CD14-positive monocyte (primary cell): ENCODE data around the gene ITPRIP. TPM values are rescaled to one million over a fixed set of nuclear protein-coding genes. Genes with fewer than 3 reads are reported as not detected.

Experiments
- DNase-seq, 3 donors: peaks; one replicate each; pipeline ENCODE4 v3.0.0-alpha.2; 2011 to 2022
- H2AFZ ChIP-seq: 2 replicates; pipeline ENCODE4 v1.6.0; 2012; ENCODE audit warnings: mild to moderate bottlenecking, low read depth, low read length, inconsistent platforms; ENCODE audit not compliant: insufficient read depth, poor library complexity, severe bottlenecking
- H3K27ac ChIP-seq, 2 donors: 1 replicate in 1 of 2; 2 replicates in 1 of 2; pipeline ENCODE4 v1.5.1; 2012 to 2013; ENCODE audit warnings: low read length in 2 of 2, control low read depth in 1 of 2, inconsistent platforms in 1 of 2, low read depth in 1 of 2, mild to moderate bottlenecking in 1 of 2
- H3K27me3 ChIP-seq, 2 donors: one replicate each; pipeline versions ENCODE4 v1.6.0 to v1.6.1; 2011 to 2013; ENCODE audit warnings: low read length in 2 of 2; ENCODE audit not compliant: control insufficient read depth in 2 of 2, insufficient read depth in 2 of 2
- H3K36me3 ChIP-seq, 2 donors: replicated peaks in 1 of 2; 1 replicate in 1 of 2; 2 replicates in 1 of 2; pipeline versions ENCODE4 v1.5.1 to v1.6.1; 2012 to 2013; ENCODE audit warnings: low read length in 2 of 2, control low read depth in 1 of 2, inconsistent platforms in 1 of 2, mild to moderate bottlenecking in 1 of 2; ENCODE audit not compliant: insufficient read depth in 2 of 2, control insufficient read depth in 1 of 2
- H3K4me1 ChIP-seq, 2 donors: 1 replicate in 1 of 2; 2 replicates in 1 of 2; pipeline versions ENCODE4 v1.5.1 to v1.6.1; 2012 to 2013; ENCODE audit warnings: low read length in 2 of 2, control low read depth in 1 of 2, inconsistent platforms in 1 of 2, mild to moderate bottlenecking in 1 of 2, moderate library complexity in 1 of 2; ENCODE audit not compliant: insufficient read depth in 2 of 2, control insufficient read depth in 1 of 2
- H3K4me2 ChIP-seq: replicated peaks from 2 replicates; pipeline ENCODE3; 2012; ENCODE audit warnings: low read length, moderate library complexity, mild to moderate bottlenecking; ENCODE audit not compliant: poor library complexity, severe bottlenecking; ENCODE audit errors: extremely low read depth
- H3K4me3 ChIP-seq, 3 experiments: fragments of 200-600 bp in 1 of 3; sonication (generic) in 1 of 3; replicated peaks in 1 of 3; 1 replicate in 2 of 3; 2 replicates in 1 of 3; pipeline ENCODE4 v1.5.1; 2011 to 2013; ENCODE audit warnings: low read length in 3 of 3, mild to moderate bottlenecking in 3 of 3, control low read depth in 2 of 3, low read depth in 2 of 3, inconsistent platforms in 1 of 3, moderate library complexity in 1 of 3
- H3K79me2 ChIP-seq: 2 replicates; pipeline ENCODE4 v1.6.0; 2012; ENCODE audit warnings: mild to moderate bottlenecking, control low read depth, inconsistent platforms, low read length, moderate library complexity; ENCODE audit not compliant: insufficient read depth
- H3K9ac ChIP-seq: 2 replicates; pipeline ENCODE4 v1.6.0; 2017; ENCODE audit warnings: low read length, mild to moderate bottlenecking; ENCODE audit not compliant: insufficient read depth, poor library complexity, severe bottlenecking
- H3K9me3 ChIP-seq, 2 donors: replicated peaks in 1 of 2; 1 replicate in 1 of 2; 2 replicates in 1 of 2; pipeline versions ENCODE4 v1.5.1 to v1.6.1; 2012 to 2013; ENCODE audit warnings: low read length in 2 of 2, control low read depth in 1 of 2; ENCODE audit not compliant: control insufficient read depth in 1 of 2, insufficient read depth in 1 of 2
- H4K20me1 ChIP-seq: 2 replicates; pipeline ENCODE4 v1.6.0; 2012; ENCODE audit warnings: mild to moderate bottlenecking, low read length, control low read depth, moderate library complexity; ENCODE audit not compliant: insufficient read depth
- H3K27ac Mint-ChIP-seq, 7 donors: one replicate each; pipeline ENCODE4 v1.8.0; 2020; ENCODE audit warnings: mild to moderate bottlenecking in 7 of 7, mixed read lengths in 7 of 7, moderate library complexity in 6 of 7, inconsistent platforms in 2 of 7
- H3K27me3 Mint-ChIP-seq, 3 donors: one replicate each; pipeline ENCODE4 v1.8.0; 2021 to 2022; ENCODE audit warnings: low read depth in 3 of 3, mild to moderate bottlenecking in 3 of 3, mixed read lengths in 3 of 3, moderate library complexity in 3 of 3, inconsistent platforms in 1 of 3
- H3K36me3 Mint-ChIP-seq, 2 donors: one replicate each; pipeline ENCODE4 v1.8.0; 2020; ENCODE audit warnings: mixed read lengths in 2 of 2, inconsistent platforms in 1 of 2, mild to moderate bottlenecking in 1 of 2
- H3K4me1 Mint-ChIP-seq: one replicate; pipeline ENCODE4 v1.8.0; 2020; ENCODE audit warnings: mild to moderate bottlenecking, mixed read lengths
- H3K4me3 Mint-ChIP-seq, 2 donors: one replicate each; pipeline ENCODE4 v1.8.0; 2020; ENCODE audit warnings: mild to moderate bottlenecking in 2 of 2, mixed read lengths in 2 of 2, moderate library complexity in 1 of 2
- H3K9me3 Mint-ChIP-seq, 7 donors: one replicate each; pipeline ENCODE4 v1.8.0; 2020 to 2022; ENCODE audit warnings: mixed read lengths in 7 of 7, mild to moderate bottlenecking in 6 of 7, moderate library complexity in 6 of 7, inconsistent platforms in 2 of 7
- CTCF ChIP-seq: fragments of 200-600 bp; IDR thresholded peaks from one replicate; pipeline ENCODE4 v1.8.0; 2022; ENCODE audit warnings: antibody characterized with exemption, mild to moderate bottlenecking
- WGBS: methylation state at CpG from one replicate; pipeline ENCODE4 v1.1.5; 2013; ENCODE audit warnings: missing lambda C conversion rate; ENCODE audit not compliant: insufficient coverage; 5-methylcytosine and 5-hydroxymethylcytosine counted together
- intact Hi-C, 2 donors: fragments of 100-400 bp; cut with micrococcal nuclease; formaldehyde crosslinking; loops; one replicate each; pipeline versions ENCODE4 v1.15.0 to v1.15.1; 2023
- polyA plus RNA-seq, 3 donors: library from polyadenylated mRNA; depleted of rRNA in 1 of 3; unstranded in 2 of 3; stranded (reverse) in 1 of 3; fragments of 300-500 nt in 2 of 3; fragments of >200 nt in 1 of 3; fragmentation: Illumina TruSeq in 2 of 3; gene quantifications; 1 replicate in 2 of 3; 2 replicates in 1 of 3; pipeline ENCODE4 v1.2.3, GENCODE V29; 2012 to 2021

The ITPRIP gene
- polyA plus RNA-seq, 3 donors = 27.5 to 76.6 (median 35.7) TPM

- Histone ChIP-seq H3K27ac (peak overlapping the region; percentile 86 to 91), H3K4me1 (peaks cover 97 to 100% of the 10 kb centered on the region in 2 donors), H4K20me1 (peaks cover 100% of the 10 kb centered on the region), H3K36me3 (peaks cover 0 to 6% of the 10 kb centered on the region in 2 donors), H3K9me3 (no peaks in the 10 kb centered on the region), H3K79me2 (peaks cover 100% of the 10 kb centered on the region), H2AFZ (no peak overlapping the region), H3K4me3 (peak overlapping the region in 1 of 3 experiments; percentile 65), H3K27me3 (no peaks in the 10 kb centered on the region), H3K9ac (no peak overlapping the region), H3K4me2 (peak overlapping the region; percentile 72)
- peaks cover 100% of the 10 kb centered on the region for H3K4me1 Mint-ChIP-seq
- no peak for TF ChIP-seq CTCF
- H3K36me3 Mint-ChIP-seq = peaks cover 31 to 59% of the 10 kb centered on the region in 2 donors
- H3K9me3 Mint-ChIP-seq = peaks cover 0 to 2% (median 0%) of the 10 kb centered on the region in 7 donors
- intact Hi-C loops = loop anchor here (10.0 kb wide), 1 partner anchor 68 kb away; the partner anchor contains the start of gene GSTO1 (in 2 of the 2)
- DNase-seq = no peak
- 88% methylated on average over 1 of the region's 1 CpG for WGBS
- peak overlapping the region; percentile 52 to 57 for H3K4me3 Mint-ChIP-seq
- H3K27ac Mint-ChIP-seq = peak overlapping the region; percentile 98 to 100 (median 99)
- peaks cover 0 to 3% (median 0%) of the 10 kb centered on the region in 3 donors for H3K27me3 Mint-ChIP-seq
These were observed 15.2 kb downstream of the ITPRIP start for GRCh38 chr10:104323085-104323484.

- WGBS = 19% methylated on average over 5 of the region's 7 CpGs
- H3K4me3 ChIP-seq = peak overlapping the region in 1 of 3 experiments; percentile 65
- no peak overlapping the region for H2AFZ ChIP-seq
- peaks cover 90 to 98% of the 10 kb centered on the region in 2 donors for H3K4me1 ChIP-seq
- H3K27ac ChIP-seq = peak overlapping the region; percentile 86 to 91
- peaks cover 0 to 13% of the 10 kb centered on the region in 2 donors for H3K36me3 ChIP-seq
- Mint-ChIP-seq H3K4me3 (peak overlapping the region; percentile 52 to 69), H3K4me1 (peaks cover 100% of the 10 kb centered on the region), H3K9me3 (peaks cover 0 to 2% (median 0%) of the 10 kb centered on the region in 7 donors), H3K27ac (peak overlapping the region; percentile 98 to 100 (median 99)), H3K36me3 (peaks cover 38 to 60% of the 10 kb centered on the region in 2 donors), H3K27me3 (peaks cover 0 to 4% (median 0%) of the 10 kb centered on the region in 3 donors)
- DNase-seq = peak; percentile 55 to 75 (median 72)
- intact Hi-C loops = loop anchor here (10.0 kb wide), 1 partner anchor 68 kb away; the partner anchor contains the start of gene GSTO1 (in 2 of the 2)
- no peak for TF ChIP-seq CTCF
- H3K9me3 ChIP-seq = no peaks in the 10 kb centered on the region
- H4K20me1 ChIP-seq = peaks cover 100% of the 10 kb centered on the region
- no peak overlapping the region for H3K9ac ChIP-seq
- no peaks in the 10 kb centered on the region for H3K27me3 ChIP-seq
- H3K79me2 ChIP-seq = peaks cover 100% of the 10 kb centered on the region
- H3K4me2 ChIP-seq = peak overlapping the region; percentile 72
These were observed 15.9 kb downstream of the ITPRIP start for GRCh38 chr10:104322416-104322782.
